Endodermal cell (in vitro differentiated cells): Measurements from ENCODE around the gene TSEN15. TPM values are rescaled to one million over a fixed set of nuclear protein-coding genes. Genes with fewer than 3 reads are reported as not detected.

ENCODE experiments used
- DNase-seq: peaks from one replicate; pipeline ENCODE4 v3.0.0-alpha.2; 2017
- H3K27ac ChIP-seq: 2 replicates; pipeline ENCODE4 v1.5.1; 2013; ENCODE audit warnings: mild to moderate bottlenecking, low read depth, low read length, moderate library complexity
- H3K27me3 ChIP-seq: 2 replicates; pipeline ENCODE4 v1.6.1; 2013; ENCODE audit warnings: mild to moderate bottlenecking, low read length, moderate library complexity; ENCODE audit not compliant: insufficient read depth, control insufficient read depth, poor library complexity, severe bottlenecking
- H3K36me3 ChIP-seq: 2 replicates; pipeline ENCODE4 v1.7.0; 2013; ENCODE audit warnings: mild to moderate bottlenecking, low read length, moderate library complexity; ENCODE audit not compliant: control insufficient read depth, insufficient read depth
- H3K4me1 ChIP-seq: one replicate; pipeline ENCODE4 v1.7.0; 2013; ENCODE audit warnings: low read length; ENCODE audit not compliant: control insufficient read depth, insufficient read depth
- H3K4me3 ChIP-seq: 2 replicates; pipeline ENCODE4 v1.5.1; 2013; ENCODE audit warnings: mild to moderate bottlenecking, low read length, moderate library complexity
- H3K9ac ChIP-seq: 2 replicates; pipeline ENCODE4 v1.6.1; 2013; ENCODE audit warnings: mild to moderate bottlenecking, low read length, moderate library complexity; ENCODE audit not compliant: poor library complexity, severe bottlenecking; ENCODE audit errors: extremely low read depth
- H3K9me3 ChIP-seq: 2 replicates; pipeline ENCODE4 v1.6.1; 2013; ENCODE audit warnings: mild to moderate bottlenecking, low read length, moderate library complexity; ENCODE audit not compliant: control insufficient read depth
- H3K27ac Mint-ChIP-seq: 2 replicates; pipeline ENCODE4 v1.8.0; 2020; ENCODE audit warnings: mixed read lengths
- H3K27me3 Mint-ChIP-seq: 2 replicates; pipeline ENCODE4 v1.8.0; 2021; ENCODE audit warnings: mild to moderate bottlenecking, mixed read lengths; ENCODE audit not compliant: insufficient read depth
- H3K36me3 Mint-ChIP-seq: 2 replicates; pipeline ENCODE4 v1.8.0; 2020; ENCODE audit warnings: low read depth, mixed read lengths
- H3K4me1 Mint-ChIP-seq: 2 replicates; pipeline ENCODE4 v1.8.0; 2020; ENCODE audit warnings: mixed read lengths
- H3K4me3 Mint-ChIP-seq: 2 replicates; pipeline ENCODE4 v1.8.0; 2020; ENCODE audit warnings: mild to moderate bottlenecking, moderate library complexity, mixed read lengths
- H3K9me3 Mint-ChIP-seq: 2 replicates; pipeline ENCODE4 v1.8.0; 2020; ENCODE audit warnings: mild to moderate bottlenecking, mixed read lengths
- WGBS, 2 experiments: methylation state at CpG; one replicate each; pipeline versions ENCODE4 v1.1.5 to v1.1.7; 2013; ENCODE audit warnings: missing lambda C conversion rate in 2 of 2, mixed read lengths in 1 of 2; ENCODE audit not compliant: insufficient coverage in 1 of 2, insufficient read length in 1 of 2; 5-methylcytosine and 5-hydroxymethylcytosine counted together
- total RNA-seq, 2 donors: library from RNA; stranded (reverse); fragmentation: NEBNext Ultra II Directional in 1 of 2; extraction: Animal tissue kit (Norgen Biotek cat#: 25700) in 1 of 2; gene quantifications; 2 replicates in 1 of 2; 3 replicates in 1 of 2; pipeline ENCODE4 v1.2.1, GENCODE V29; 2021
- TF ChIP-seq, protein P1 (sequence below): fragments of 200-600 bp; sonication (generic); conservative IDR thresholded peaks from 2 replicates; pipeline ENCODE4 v1.5.0; 2021; ENCODE audit warnings: antibody characterized with exemption, mild to moderate bottlenecking

The TSEN15 gene
- total RNA-seq, 2 donors from 2014 or later: 20.4 to 22.5 TPM

DNA sequence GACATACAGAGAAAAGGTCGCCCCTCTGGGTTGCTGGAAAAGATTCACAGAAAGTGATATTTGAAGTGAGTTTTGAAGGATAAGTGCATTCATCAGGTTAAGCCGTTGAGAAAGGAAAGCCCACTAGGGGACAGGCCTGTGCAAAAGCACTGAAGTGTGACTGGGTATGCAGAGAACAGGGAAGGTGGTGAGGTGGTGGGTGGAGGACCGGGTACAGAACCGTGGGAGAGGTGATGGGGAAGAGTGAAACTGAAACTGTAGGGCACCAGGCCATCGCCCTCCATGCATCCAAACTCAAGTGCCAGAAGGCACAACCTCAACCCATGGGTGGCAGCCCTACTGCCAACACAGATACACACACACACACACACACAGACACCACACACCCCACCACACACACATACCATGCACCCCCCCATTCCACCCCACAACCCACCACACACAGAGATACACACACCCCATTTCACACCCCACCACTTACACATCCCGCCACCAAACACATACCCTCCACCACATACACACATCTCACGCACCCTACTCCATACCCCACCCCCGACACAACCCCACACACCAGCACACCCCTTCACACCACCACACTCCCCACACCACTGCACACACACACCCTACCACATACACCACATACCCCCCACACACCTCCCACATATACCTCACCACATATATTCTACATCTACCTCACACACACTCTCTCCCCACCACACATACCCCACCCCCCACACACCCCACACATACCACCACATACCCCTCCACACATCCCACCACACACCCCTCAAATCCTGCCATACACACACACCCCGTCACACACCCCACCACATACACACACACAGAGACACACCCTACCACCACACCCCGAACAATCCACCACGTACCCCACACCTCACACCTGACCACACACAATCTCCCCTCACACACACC lies 59.0 kb downstream of the TSEN15 start:
- WGBS, 2 experiments: 90 to 91% methylated on average over 6 to 11 of the region's 11 CpGs
- Histone ChIP-seq H3K4me1 (no peaks in the 10 kb centered on the region), H3K9ac (no peak overlapping the region), H3K4me3 (no peak overlapping the region), H3K27me3 (no peaks in the 10 kb centered on the region), H3K9me3 (no peaks in the 10 kb centered on the region), H3K27ac (no peak overlapping the region), H3K36me3 (no peaks in the 10 kb centered on the region)
- TF ChIP-seq, protein P1, sequence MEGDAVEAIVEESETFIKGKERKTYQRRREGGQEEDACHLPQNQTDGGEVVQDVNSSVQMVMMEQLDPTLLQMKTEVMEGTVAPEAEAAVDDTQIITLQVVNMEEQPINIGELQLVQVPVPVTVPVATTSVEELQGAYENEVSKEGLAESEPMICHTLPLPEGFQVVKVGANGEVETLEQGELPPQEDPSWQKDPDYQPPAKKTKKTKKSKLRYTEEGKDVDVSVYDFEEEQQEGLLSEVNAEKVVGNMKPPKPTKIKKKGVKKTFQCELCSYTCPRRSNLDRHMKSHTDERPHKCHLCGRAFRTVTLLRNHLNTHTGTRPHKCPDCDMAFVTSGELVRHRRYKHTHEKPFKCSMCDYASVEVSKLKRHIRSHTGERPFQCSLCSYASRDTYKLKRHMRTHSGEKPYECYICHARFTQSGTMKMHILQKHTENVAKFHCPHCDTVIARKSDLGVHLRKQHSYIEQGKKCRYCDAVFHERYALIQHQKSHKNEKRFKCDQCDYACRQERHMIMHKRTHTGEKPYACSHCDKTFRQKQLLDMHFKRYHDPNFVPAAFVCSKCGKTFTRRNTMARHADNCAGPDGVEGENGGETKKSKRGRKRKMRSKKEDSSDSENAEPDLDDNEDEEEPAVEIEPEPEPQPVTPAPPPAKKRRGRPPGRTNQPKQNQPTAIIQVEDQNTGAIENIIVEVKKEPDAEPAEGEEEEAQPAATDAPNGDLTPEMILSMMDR: peak; percentile 66
- no peak for DNase-seq
- H3K9me3 Mint-ChIP-seq: no peaks in the 10 kb centered on the region
- no peaks in the 10 kb centered on the region for H3K4me1 Mint-ChIP-seq
- no peak overlapping the region for H3K4me3 Mint-ChIP-seq
- no peak overlapping the region for H3K27ac Mint-ChIP-seq
- no peaks in the 10 kb centered on the region for H3K36me3 Mint-ChIP-seq
- no peaks in the 10 kb centered on the region for H3K27me3 Mint-ChIP-seq

DNA sequence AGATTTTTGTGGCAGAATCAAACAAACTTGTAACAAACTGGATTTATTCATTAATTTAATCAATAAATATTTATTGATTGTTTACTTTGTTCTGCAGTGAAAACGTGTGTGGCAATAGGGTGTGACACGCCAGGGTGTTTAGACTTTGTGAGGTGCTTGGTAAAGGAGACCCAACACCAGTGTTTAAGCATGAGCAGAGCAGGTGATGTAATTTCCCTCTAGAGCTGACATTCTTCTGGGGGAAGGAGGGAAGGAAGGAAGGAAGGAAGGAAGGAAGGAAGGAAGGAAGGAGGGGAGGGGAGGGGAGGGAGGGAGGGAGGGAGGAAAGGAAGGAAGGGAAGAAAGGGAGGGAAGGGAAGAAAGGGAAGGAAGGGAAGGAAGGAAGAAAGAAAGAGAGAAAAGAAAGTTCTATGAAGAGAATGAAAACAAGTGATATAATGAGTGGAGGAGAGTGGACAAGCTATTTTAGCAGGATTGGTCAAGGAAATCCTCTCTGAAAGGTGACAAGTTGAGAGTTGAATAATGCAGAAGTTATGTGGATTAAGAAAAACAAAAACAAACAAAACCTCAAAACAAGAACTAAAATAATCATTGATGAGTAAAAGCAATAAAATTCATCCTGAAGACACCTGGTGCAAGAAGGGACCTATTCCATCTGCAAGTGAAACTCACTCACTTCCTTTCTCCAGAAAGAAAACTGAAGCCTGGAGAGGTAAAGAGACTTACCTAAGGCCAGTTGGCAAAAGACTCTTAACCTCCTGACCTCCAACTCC lies 60.8 kb downstream of the TSEN15 start:
- Histone ChIP-seq H3K9ac (no peak overlapping the region), H3K27ac (no peak overlapping the region), H3K27me3 (no peaks in the 10 kb centered on the region), H3K36me3 (no peaks in the 10 kb centered on the region), H3K9me3 (no peaks in the 10 kb centered on the region), H3K4me1 (no peaks in the 10 kb centered on the region), H3K4me3 (no peak overlapping the region)
- TF ChIP-seq, protein P1: no peak
- H3K36me3 Mint-ChIP-seq: no peaks in the 10 kb centered on the region
- H3K27ac Mint-ChIP-seq: no peak overlapping the region
- WGBS, 2 experiments: 86% methylated on average over 2 of the region's 2 CpGs; no CpG with 5 or more reads in 1 of the 2 experiments
- peaks cover 4% of the 10 kb centered on the region for H3K4me1 Mint-ChIP-seq
- DNase-seq: no peak
- no peaks in the 10 kb centered on the region for H3K27me3 Mint-ChIP-seq
- peaks cover 3% of the 10 kb centered on the region for H3K9me3 Mint-ChIP-seq
- H3K4me3 Mint-ChIP-seq: no peak overlapping the region

DNA sequence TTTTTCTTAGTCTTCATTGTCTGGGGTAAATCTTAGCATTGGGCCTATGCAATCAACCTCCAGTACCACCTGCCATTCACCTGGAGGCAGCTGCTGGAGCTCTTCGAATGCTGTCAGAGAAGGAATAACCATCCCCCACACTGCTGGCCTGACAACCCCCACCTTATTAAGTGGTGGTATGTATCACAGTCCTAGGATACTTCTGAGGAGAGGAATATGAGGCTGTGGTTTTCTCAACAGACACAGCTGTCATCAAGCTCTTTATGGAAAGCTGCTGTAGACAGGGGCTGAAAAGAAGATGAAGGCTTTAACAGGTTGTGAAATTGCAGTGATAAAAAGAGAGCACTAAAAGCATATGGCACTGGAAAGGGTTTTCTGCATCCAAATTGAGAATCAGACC lies 61.7 kb downstream of the TSEN15 start:
- no peak overlapping the region for H3K4me3 ChIP-seq
- Mint-ChIP-seq H3K27me3 (peaks cover 4% of the 10 kb centered on the region), H3K4me3 (no peak overlapping the region), H3K36me3 (no peaks in the 10 kb centered on the region), H3K27ac (no peak overlapping the region), H3K4me1 (peaks cover 4% of the 10 kb centered on the region), H3K9me3 (peaks cover 3% of the 10 kb centered on the region)
- no peaks in the 10 kb centered on the region for H3K4me1 ChIP-seq
- H3K9ac ChIP-seq: no peak overlapping the region
- WGBS, 2 experiments: 89% methylated on average over 1 of the region's 1 CpG; no CpG with 5 or more reads in 1 of the 2 experiments
- no peaks in the 10 kb centered on the region for H3K27me3 ChIP-seq
- no peaks in the 10 kb centered on the region for H3K9me3 ChIP-seq
- no peak overlapping the region for H3K27ac ChIP-seq
- no peaks in the 10 kb centered on the region for H3K36me3 ChIP-seq
- DNase-seq: no peak
- TF ChIP-seq, protein P1: no peak
